Effector memory CD4-positive, alpha-beta T cell (primary cell): Measurements from ENCODE around the gene CKAP5.

Experiments used
- DNase-seq, 3 donors: peaks; one replicate each; pipeline ENCODE4 v3.0.0-alpha.2; 2020
- H3K27ac ChIP-seq: 2 replicates; pipeline ENCODE4 v1.7.0; 2013; ENCODE audit warnings: mild to moderate bottlenecking, low read length, moderate library complexity; ENCODE audit not compliant: insufficient read depth, poor library complexity, severe bottlenecking
- H3K27me3 ChIP-seq: replicated peaks from 2 replicates; pipeline ENCODE4 v1.7.0; 2013; ENCODE audit warnings: mild to moderate bottlenecking, low read length; ENCODE audit not compliant: insufficient read depth, control insufficient read depth, poor library complexity, severe bottlenecking
- H3K36me3 ChIP-seq: 2 replicates; pipeline ENCODE4 v1.7.0; 2013; ENCODE audit warnings: mild to moderate bottlenecking, low read length, moderate library complexity; ENCODE audit not compliant: control insufficient read depth, insufficient read depth
- H3K4me1 ChIP-seq: 2 replicates; pipeline ENCODE4 v1.7.0; 2013; ENCODE audit warnings: low read length, mild to moderate bottlenecking; ENCODE audit not compliant: control insufficient read depth, insufficient read depth, poor library complexity, severe bottlenecking
- H3K4me3 ChIP-seq: 2 replicates; pipeline ENCODE4 v1.7.0; 2013; ENCODE audit warnings: low read length, low read depth, mild to moderate bottlenecking; ENCODE audit not compliant: insufficient read depth, poor library complexity, severe bottlenecking
- H3K9me3 ChIP-seq: 2 replicates; pipeline ENCODE4 v1.7.0; 2013; ENCODE audit warnings: mild to moderate bottlenecking, low read length, moderate library complexity; ENCODE audit not compliant: control insufficient read depth

Gene CKAP5

DNA sequence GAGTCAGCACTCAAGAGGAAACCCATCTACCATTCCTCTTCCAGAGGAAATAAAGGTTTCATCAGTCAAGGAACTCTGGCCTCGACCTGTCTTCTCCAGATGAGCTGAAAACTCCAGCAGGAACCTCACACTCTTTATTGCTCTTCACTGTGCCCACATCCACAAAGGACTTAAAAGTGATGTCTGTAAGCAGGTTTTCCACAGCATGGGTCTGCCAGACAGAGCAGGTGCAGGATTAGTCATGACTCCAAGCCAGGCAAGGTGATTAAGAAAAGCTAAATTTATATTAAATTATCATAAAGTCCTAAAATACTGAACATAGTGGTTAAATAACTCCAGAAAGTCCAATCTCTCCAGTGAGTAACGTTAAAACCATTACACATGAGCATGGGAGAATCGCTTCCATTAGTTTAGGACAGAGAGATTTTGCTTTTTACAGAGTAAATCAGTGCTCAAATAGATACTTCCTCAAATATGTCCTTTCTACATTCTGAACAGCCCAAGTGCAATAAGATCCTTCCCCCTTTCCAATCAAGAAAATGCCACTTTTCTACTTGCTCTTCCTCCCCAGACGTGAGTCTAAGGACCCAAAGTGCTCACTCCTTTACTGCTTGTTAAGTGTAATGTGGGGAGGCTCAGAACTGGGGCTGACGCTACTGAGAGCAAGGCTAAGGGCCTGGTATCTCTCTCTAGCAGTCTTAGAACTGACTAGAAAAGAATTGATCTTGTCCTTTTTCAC lies 10.7 kb upstream of the CKAP5 start:
- Histone ChIP-seq H3K27me3 (no peaks in the 10 kb centered on the region), H3K4me1 (no peaks in the 10 kb centered on the region), H3K4me3 (no peak overlapping the region), H3K36me3 (no peaks in the 10 kb centered on the region), H3K9me3 (no peaks in the 10 kb centered on the region), H3K27ac (no peak overlapping the region)
- no peak for DNase-seq

DNA sequence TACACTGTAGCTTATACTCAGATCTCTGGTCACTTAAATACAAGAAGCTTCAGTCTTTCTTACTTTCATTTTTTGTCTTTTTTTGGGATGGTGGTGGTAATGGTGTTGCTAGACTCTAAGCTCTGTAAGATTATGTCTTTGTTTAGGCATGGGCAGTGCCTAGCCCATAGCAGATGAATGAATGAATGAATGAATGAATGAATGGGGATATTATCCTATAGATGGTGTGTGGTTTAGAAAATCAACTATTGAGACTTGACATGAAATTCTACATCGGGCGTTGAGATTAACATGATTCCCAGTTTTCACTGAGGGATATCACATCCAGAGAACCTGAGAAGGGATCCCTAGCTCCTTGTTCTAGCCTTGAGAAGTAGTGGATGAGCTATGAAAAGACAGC lies 9.8 kb upstream of the CKAP5 start:
- Histone ChIP-seq H3K27me3 (no peaks in the 10 kb centered on the region), H3K36me3 (no peaks in the 10 kb centered on the region), H3K4me1 (no peaks in the 10 kb centered on the region), H3K4me3 (no peak overlapping the region), H3K9me3 (no peaks in the 10 kb centered on the region), H3K27ac (no peak overlapping the region)
- no peak for DNase-seq

DNA sequence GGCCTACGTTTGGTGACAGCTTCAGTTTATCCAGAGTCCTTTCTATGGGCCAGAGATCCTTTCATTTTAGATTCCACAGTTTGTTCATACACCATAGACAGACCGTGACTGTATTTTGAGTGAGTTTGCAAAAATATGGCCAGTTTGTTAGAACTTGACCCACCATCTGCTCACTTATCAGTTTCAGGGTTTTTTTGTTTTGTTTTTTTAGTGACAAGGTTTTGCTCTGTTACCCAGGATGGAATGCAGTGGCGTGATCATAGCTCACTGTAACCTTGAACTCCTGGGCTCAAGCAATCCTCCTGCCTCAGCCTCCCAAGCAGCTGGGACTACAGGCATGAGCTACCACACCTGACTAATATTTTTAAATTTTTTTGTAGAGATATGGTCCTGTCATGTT lies 9.1 kb upstream of the CKAP5 start:
- no peak overlapping the region for H3K27ac ChIP-seq
- H3K4me1 ChIP-seq = no peaks in the 10 kb centered on the region
- no peak for DNase-seq
- no peak overlapping the region for H3K4me3 ChIP-seq
- no peaks in the 10 kb centered on the region for H3K36me3 ChIP-seq
- no peaks in the 10 kb centered on the region for H3K27me3 ChIP-seq
- H3K9me3 ChIP-seq = no peaks in the 10 kb centered on the region

DNA sequence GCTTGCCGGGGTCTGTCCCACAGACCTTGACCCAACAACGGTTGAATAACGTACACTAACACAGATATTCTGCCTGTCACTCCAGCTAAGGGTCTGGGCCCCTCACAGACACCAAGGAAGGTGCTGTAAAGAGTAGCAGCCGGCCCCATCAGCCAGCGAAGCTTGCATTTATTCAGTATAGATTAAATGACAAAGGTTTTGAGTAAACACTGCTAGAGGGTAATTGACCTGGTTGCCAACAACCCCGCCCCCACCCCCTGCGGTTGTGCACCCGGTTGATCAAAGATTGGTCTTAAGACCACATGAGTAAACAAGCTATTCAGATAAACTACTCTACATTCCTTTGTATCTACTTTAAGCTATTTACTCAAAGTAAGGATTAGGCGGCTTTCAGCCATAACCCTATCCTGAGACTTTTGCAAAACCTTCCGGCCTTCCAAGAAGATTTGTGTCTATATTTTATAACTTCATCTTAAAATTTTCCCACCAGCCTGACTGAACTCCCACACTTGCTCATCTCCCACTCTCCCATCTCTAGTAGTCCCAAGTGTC lies 4.8 kb upstream of the CKAP5 start:
- Histone ChIP-seq H3K9me3 (no peaks in the 10 kb centered on the region), H3K27ac (no peak overlapping the region), H3K27me3 (no peaks in the 10 kb centered on the region), H3K4me3 (no peak overlapping the region), H3K4me1 (peaks cover 5% of the 10 kb centered on the region), H3K36me3 (no peaks in the 10 kb centered on the region)
- DNase-seq = no peak

DNA sequence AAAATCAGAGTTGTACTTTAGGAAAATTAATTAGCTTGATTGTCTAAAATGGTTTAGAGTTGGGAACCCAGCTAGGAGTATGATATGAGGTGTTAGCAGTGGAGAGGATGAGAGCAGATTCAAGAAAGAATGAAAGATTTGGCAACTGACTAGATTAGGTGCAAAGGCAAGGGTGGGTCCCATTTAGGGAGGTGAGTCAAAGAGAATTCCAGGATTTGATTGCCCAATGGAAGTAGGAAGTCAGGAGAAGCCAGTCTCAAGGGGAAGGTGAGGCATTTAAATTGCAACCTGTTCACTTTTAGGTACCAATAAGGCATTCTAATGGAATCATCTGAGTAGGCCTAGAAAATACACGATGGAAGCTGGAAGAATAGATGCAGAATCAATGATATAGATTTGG lies 3.6 kb upstream of the CKAP5 start:
- no peak for DNase-seq
- Histone ChIP-seq H3K27me3 (no peaks in the 10 kb centered on the region), H3K4me3 (no peak overlapping the region), H3K27ac (no peak overlapping the region), H3K36me3 (no peaks in the 10 kb centered on the region), H3K4me1 (peaks cover 14% of the 10 kb centered on the region), H3K9me3 (no peaks in the 10 kb centered on the region)

DNA sequence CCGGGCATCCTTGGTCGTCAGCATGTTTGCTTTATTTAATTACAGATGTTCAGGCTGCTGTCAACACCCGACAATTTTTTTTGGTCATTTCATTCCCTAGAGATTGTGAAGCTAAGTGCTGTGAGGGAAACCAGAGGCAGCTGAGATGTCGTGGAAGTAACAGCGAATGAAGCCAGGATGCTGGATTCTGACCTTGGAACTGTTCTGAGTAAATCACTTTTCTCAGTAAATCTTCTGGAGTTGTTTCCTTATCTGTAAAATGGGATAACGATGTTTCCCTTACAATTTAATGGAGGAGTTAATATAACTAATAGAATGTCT lies 390 bp upstream of the CKAP5 start:
- Histone ChIP-seq H3K27me3 (no peaks in the 10 kb centered on the region), H3K9me3 (no peaks in the 10 kb centered on the region), H3K4me3 (peak overlapping the region; percentile 94), H3K4me1 (peaks cover 16% of the 10 kb centered on the region), H3K36me3 (no peaks in the 10 kb centered on the region), H3K27ac (no peak overlapping the region)
- DNase-seq = no peak

DNA sequence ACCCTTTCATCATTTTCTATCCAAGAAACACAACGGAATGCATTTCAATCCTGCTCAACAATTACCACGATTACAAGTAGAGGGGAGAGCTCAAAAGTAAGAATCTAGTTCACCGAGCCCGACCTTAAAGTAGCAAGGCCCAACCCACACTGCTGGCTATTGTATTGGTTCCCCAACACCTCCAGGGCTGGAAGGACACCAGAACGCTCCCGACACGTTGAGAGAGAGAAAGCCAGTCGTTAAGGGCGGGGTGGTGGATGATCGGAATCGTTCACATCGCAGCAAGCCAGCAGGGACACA lies 690 bp downstream of the CKAP5 start:
- H3K4me1 ChIP-seq = peaks cover 16% of the 10 kb centered on the region
- no peak for DNase-seq
- no peaks in the 10 kb centered on the region for H3K27me3 ChIP-seq
- H3K9me3 ChIP-seq = no peaks in the 10 kb centered on the region
- peak overlapping the region; percentile 74 for H3K27ac ChIP-seq
- peak overlapping the region; percentile 94 for H3K4me3 ChIP-seq
- H3K36me3 ChIP-seq = no peaks in the 10 kb centered on the region

DNA sequence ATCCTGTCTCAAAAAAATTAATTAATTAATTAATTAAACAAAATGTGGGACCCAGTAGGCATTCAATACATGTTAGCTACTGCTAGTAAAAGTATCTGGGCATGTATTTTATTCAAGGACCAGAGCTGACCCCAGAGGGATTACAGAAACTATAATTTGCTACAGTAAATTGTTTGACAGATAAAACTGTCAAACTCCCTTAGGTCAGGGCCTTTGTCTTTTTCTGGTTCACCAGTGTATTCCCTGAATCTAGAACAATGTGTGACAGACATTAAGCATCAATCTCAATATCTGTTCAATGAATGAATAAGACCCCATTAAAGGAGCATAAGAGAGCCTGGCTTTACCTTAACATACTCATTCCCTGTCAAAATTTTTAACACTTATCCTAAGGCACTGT lies 6.0 kb downstream of the CKAP5 start:
- Histone ChIP-seq H3K4me1 (peaks cover 7% of the 10 kb centered on the region), H3K9me3 (no peaks in the 10 kb centered on the region), H3K27me3 (no peaks in the 10 kb centered on the region), H3K27ac (no peak overlapping the region), H3K36me3 (no peaks in the 10 kb centered on the region), H3K4me3 (no peak overlapping the region)
- DNase-seq = no peak

DNA sequence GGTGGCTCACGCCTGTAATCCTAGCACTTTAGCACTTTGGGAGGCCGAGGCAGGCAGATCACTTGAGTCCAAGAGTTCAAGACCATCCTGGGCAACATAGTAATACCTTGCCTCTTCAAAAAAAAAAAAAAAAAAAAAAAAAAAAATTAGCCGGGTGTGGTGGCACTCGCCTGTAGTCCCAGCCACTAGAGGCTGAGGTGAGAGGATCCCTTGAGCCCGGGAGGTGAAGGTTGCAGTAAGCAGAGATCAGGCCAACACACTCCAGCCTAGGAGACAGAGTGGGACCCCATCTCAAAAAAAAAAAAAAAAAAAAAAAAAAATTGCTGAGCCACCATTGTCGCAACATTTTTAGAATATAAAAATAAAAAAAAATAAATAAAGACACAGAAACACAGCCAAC lies 7.6 kb downstream of the CKAP5 start:
- no peak for DNase-seq

DNA sequence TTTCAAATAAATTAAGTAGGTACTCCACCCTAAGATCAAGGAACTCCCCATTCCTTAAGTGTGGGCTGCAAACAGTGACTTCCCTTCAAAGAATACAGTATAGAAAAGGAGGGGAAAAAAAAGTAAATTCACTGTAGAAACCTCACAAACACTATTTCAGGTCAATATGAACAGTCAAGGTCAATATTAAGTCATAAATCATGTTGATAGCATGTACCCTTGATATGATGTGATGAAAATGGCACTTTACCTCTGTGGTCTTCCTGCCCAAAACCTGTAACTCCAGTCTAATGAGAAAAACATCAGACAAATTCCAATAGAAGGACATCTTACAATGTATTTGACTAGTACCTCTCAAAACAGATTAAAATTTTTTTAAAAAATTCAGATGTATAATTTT lies 8.2 kb downstream of the CKAP5 start:
- Histone ChIP-seq H3K27ac (no peak overlapping the region), H3K36me3 (no peaks in the 10 kb centered on the region), H3K9me3 (no peaks in the 10 kb centered on the region), H3K4me3 (no peak overlapping the region), H3K4me1 (no peaks in the 10 kb centered on the region), H3K27me3 (no peaks in the 10 kb centered on the region)
- DNase-seq = no peak

More for the DNA sequence above, 7.6 kb downstream of the CKAP5 start:
- H3K9me3 ChIP-seq = no peaks in the 10 kb centered on the region
- no peaks in the 10 kb centered on the region for H3K36me3 ChIP-seq
- no peak overlapping the region for H3K27ac ChIP-seq
- no peaks in the 10 kb centered on the region for H3K4me1 ChIP-seq
- H3K4me3 ChIP-seq = no peak overlapping the region
- no peaks in the 10 kb centered on the region for H3K27me3 ChIP-seq
